NB4 (cell line): ENCODE measurements around the gene RPP25L.

ENCODE experiments used
- DNase-seq: peaks from one replicate; pipeline ENCODE4 v3.0.0; 2010; ENCODE audit warnings: low read depth
- H3K4me3 ChIP-seq: one replicate; pipeline ENCODE4 v1.5.1; 2011; ENCODE audit warnings: mild to moderate bottlenecking, low read depth, low read length, moderate library complexity
- MYC ChIP-seq: IDR thresholded peaks from 2 replicates; pipeline ENCODE4 v1.6.1; 2011; ENCODE audit warnings: low read depth, low read length
- POLR2A ChIP-seq: IDR thresholded peaks from 2 replicates; pipeline ENCODE4 v1.6.1; 2011; ENCODE audit warnings: mild to moderate bottlenecking; ENCODE audit not compliant: insufficient read length; ENCODE audit errors: extremely low read depth
- TF ChIP-seq, protein P1 (sequence below): IDR thresholded peaks from 2 replicates; pipeline ENCODE4 v1.6.1; 2011; ENCODE audit warnings: low read depth, low read length
- TF ChIP-seq, protein P2 (sequence below): IDR thresholded peaks from one replicate; pipeline ENCODE4 v1.5.1; 2012; ENCODE audit warnings: low read depth, low read length

RPP25L gene

DNA sequence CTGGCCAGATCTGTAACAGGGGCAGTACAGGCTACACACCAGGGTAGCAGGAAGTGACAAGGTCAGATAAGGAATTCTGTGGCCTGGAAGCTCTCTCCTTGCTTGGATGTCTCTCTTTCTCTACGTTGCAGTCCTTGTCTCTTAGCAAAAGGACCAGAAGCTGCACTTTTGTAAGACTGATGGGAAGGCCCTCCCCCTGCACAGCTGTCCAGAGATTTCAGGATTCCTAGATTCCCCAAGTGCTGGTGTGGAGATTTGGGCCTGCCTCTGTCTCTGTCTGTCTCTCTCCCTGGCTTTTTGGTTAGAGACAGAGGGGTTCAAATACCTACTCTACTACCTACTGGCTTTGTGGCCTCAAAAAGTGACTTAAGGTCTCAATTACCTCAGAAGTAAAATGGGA lies 12.4 kb downstream of the RPP25L start:
- no peak overlapping the region for H3K4me3 ChIP-seq
- TF ChIP-seq, protein P1, sequence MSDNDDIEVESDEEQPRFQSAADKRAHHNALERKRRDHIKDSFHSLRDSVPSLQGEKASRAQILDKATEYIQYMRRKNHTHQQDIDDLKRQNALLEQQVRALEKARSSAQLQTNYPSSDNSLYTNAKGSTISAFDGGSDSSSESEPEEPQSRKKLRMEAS, result no peak
- TF ChIP-seq MYC (no peak), POLR2A (no peak)
- TF ChIP-seq, protein P2, sequence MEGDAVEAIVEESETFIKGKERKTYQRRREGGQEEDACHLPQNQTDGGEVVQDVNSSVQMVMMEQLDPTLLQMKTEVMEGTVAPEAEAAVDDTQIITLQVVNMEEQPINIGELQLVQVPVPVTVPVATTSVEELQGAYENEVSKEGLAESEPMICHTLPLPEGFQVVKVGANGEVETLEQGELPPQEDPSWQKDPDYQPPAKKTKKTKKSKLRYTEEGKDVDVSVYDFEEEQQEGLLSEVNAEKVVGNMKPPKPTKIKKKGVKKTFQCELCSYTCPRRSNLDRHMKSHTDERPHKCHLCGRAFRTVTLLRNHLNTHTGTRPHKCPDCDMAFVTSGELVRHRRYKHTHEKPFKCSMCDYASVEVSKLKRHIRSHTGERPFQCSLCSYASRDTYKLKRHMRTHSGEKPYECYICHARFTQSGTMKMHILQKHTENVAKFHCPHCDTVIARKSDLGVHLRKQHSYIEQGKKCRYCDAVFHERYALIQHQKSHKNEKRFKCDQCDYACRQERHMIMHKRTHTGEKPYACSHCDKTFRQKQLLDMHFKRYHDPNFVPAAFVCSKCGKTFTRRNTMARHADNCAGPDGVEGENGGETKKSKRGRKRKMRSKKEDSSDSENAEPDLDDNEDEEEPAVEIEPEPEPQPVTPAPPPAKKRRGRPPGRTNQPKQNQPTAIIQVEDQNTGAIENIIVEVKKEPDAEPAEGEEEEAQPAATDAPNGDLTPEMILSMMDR, result no peak
- no peak for DNase-seq

DNA sequence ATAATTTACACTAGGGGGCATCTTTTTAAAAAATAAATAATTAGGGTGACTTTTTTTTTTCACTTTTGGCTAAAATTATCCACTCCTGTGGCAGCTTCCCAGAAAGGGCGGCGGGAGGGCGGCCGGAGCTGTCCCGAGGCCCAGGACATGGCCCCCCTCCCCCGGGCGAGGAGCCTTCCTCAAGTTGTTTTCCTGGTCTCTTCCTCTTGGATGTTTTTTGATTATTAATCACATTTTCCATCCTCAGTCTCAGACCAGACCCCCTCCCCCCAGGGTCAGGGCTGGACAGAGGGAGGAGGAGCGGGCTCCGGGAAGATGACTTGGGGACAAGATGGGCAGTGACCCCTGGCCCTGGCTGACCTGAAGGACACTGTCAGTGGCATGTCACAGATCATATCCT lies 17.7 kb downstream of the RPP25L start:
- TF ChIP-seq POLR2A (no peak), MYC (no peak)
- TF ChIP-seq, protein P1, result no peak
- TF ChIP-seq, protein P2, result no peak
- no peak for DNase-seq
- H3K4me3 ChIP-seq, result no peak overlapping the region

DNA sequence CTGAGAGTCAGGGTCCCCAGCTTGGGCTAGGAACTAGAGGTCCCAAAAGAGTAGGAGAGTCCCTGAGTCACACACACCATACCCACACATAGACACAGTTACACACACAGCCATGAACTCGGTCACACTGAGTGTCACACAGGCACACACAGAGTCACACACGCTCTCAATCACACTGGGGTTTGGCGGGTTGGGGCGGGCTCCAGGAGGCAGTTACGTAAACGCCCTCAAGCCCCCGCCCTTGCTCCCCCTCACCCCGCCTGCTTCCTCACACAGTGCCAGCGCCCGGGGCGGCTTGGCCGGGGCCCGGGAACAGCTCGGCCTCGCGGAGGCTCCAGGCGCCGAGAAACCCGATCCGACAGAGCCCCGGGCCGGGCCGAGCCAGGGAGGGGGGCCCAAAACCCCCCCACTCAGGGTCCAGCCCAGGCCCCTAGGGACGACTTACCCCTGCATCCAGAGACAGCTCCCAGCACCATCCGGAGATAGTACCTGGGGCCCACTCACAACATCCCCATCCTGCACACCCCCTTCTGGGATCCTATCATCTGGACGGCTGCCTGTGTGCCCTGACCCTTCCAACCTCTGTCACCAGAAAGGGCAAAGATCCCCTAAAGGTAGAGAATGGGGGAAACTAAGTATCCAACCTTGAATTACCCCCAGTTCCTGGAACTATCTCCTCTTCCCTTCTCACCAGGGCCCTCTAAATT lies 18.8 kb downstream of the RPP25L start:
- H3K4me3 ChIP-seq, result no peak overlapping the region
- DNase-seq, result peak; percentile 53
- TF ChIP-seq, protein P2, result no peak
- TF ChIP-seq POLR2A (no peak), MYC (no peak)
- TF ChIP-seq, protein P1, result no peak

DNA sequence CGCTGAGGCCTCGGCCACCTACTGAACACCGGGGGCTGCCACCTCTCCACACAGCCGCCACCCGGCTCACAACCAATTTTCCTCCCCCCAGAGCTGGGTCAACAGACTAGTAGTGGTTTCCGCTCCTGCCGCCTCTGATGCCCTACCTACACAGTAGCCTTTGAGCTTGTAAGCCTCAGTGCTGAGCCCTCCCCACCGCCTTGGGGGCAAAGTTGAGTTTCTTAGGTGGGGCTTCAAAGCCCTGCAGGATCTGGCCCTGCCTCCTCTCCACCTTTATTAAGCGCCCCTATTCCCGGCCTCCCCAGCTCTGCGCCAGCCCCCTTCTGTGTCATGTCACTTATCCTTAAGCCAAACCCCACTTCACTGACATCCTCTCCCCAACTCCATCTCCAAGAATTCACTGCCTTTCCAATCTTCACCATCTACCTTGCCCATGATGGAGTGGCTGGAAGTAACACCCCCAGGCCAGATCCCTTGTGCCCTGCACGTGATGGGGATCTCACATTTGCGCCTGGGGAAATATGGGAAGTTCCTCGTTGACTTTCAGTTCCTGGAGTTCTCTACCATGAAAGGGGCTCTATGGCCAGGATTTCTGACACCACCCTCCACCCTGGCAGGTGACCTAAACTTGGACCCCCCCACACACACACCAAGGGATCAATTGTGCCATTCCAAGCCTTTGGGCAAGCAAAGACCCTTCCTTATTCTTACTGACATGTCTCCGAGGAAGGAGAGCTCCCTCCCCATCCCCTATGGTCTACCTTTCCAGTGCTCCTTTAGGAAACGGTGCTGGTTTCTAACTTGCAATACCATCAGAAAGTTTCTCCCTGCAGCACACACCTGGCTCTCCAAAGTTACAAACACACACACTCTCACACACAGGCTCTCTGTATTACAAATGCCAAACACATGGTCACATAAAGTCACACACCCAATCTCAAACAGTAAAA lies 19.7 kb downstream of the RPP25L start:
- TF ChIP-seq, protein P1, result no peak
- TF ChIP-seq POLR2A, result no peak
- no peak for TF ChIP-seq MYC
- TF ChIP-seq, protein P2, result no peak
- H3K4me3 ChIP-seq, result no peak overlapping the region
- DNase-seq, result peak; percentile 49

DNA sequence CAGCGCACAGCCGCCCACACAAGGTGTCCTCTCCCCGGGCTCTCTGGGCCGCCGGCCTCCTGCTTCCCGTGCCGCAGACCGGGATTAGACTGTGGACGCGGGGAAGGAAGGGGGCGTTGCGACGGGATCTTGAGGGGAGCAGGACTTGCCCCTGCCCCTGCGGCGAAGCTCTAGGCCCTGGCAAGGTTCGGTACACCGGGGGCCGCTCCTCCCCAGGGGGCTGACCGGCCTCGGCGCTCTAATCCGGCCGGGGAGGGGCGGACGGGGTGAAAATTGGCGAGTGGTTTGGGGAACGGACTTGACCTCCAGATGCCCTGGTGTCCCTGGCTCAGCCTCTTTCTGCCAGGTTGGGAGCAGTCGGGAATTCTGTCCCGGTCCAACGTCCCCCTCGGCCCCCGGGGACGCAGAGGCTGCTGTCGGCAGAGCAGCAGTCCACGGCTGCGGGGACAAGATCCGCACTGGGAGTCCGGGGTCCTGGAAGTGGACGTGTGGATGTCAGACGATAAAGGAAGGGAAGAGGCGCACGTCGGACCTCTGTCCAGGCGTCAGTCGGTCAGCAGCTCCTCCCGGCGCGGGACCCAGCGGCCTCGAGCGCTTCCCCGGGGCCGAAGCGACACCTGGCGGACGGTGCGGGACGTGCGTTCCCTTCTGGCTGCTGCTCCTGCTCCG lies 20.5 kb downstream of the RPP25L start:
- DNase-seq, result peak; percentile 87
- TF ChIP-seq, protein P1, result peak; percentile 71
- TF ChIP-seq MYC (no peak), POLR2A (no peak)
- TF ChIP-seq, protein P2, result peak; percentile 96
- H3K4me3 ChIP-seq, result no peak overlapping the region
